ENCODE results near the gene SIK1.
"Not testable (repeated sequence)": the region's sequence is repeated elsewhere in the genome, so short reads cannot be mapped to it uniquely, and the experiment has no call there.

SIK1 gene

GRCh38 chr21:43396788-43397438 is 30.0 kb downstream of the SIK1 start:
- DNase-seq (ENCODE audit: low read depth), result not testable (repeated sequence)

GRCh38 chr21:43383351-43383750 is 43.6 kb downstream of the SIK1 start:
- not testable (repeated sequence) for DNase-seq (ENCODE audit: low read depth)

- DNase-seq (ENCODE audit: low read depth), result not testable (repeated sequence)
Observed at GRCh38 chr21:43382902-43383301, 44.0 kb downstream of the SIK1 start.

GRCh38 chr21:43380852-43381533 is 45.9 kb downstream of the SIK1 start:
- DNase-seq (ENCODE audit: low read depth), result not testable (repeated sequence)

GRCh38 chr21:43380337-43380736 is 46.6 kb downstream of the SIK1 start:
- not testable (repeated sequence) for DNase-seq (ENCODE audit: low read depth)

GRCh38 chr21:43379626-43380122 is 47.3 kb downstream of the SIK1 start:
- DNase-seq (ENCODE audit: low read depth), result not testable (repeated sequence)

- DNase-seq (ENCODE audit: low read depth), result no peak
Observed at GRCh38 chr21:43376478-43376882, 50.5 kb downstream of the SIK1 start.

- DNase-seq (ENCODE audit: low read depth), result no peak
Observed at GRCh38 chr21:43375837-43376477, 51.0 kb downstream of the SIK1 start.

- DNase-seq (ENCODE audit: low read depth), result no peak
Observed at GRCh38 chr21:43375006-43375836, 51.7 kb downstream of the SIK1 start.

GRCh38 chr21:43374228-43374885 is 52.6 kb downstream of the SIK1 start:
- DNase-seq (ENCODE audit: low read depth), result no peak

GRCh38 chr21:43373362-43374227 is 53.3 kb downstream of the SIK1 start:
- no peak for DNase-seq (ENCODE audit: low read depth)

- DNase-seq (ENCODE audit: low read depth), result no peak
Observed at GRCh38 chr21:43372663-43373361, 54.1 kb downstream of the SIK1 start.

GRCh38 chr21:43371786-43372185 is 55.1 kb downstream of the SIK1 start:
- no peak for DNase-seq (ENCODE audit: low read depth)

- DNase-seq (ENCODE audit: low read depth), result no peak
Observed at GRCh38 chr21:43370888-43371570, 55.9 kb downstream of the SIK1 start.

- no peak for DNase-seq (ENCODE audit: low read depth)
Observed at GRCh38 chr21:43370091-43370658, 56.8 kb downstream of the SIK1 start.

- no peak for DNase-seq (ENCODE audit: low read depth)
Observed at GRCh38 chr21:43369596-43370090, 57.3 kb downstream of the SIK1 start.

- no peak for DNase-seq (ENCODE audit: low read depth)
Observed at GRCh38 chr21:43369124-43369523, 57.8 kb downstream of the SIK1 start.

- DNase-seq (ENCODE audit: low read depth), result no peak
Observed at GRCh38 chr21:43368685-43369084, 58.2 kb downstream of the SIK1 start.

GRCh38 chr21:43367859-43368258 is 59.1 kb downstream of the SIK1 start:
- no peak for DNase-seq (ENCODE audit: low read depth)

Data from HS-5 (cell line).